GM13976 (cell line): Measurements from ENCODE around the gene CCT5.
"Not testable (repeated sequence)": the region's sequence is repeated elsewhere in the genome, so short reads cannot be mapped to it uniquely, and the experiment has no call there.

Source experiments
- DNase-seq: peaks from one replicate; pipeline ENCODE4 v3.0.0; 2012; ENCODE audit warnings: low spot score
- CTCF ChIP-seq: IDR thresholded peaks from 2 replicates; pipeline ENCODE4 v1.5.1; 2012; ENCODE audit warnings: borderline replicate concordance, mild to moderate bottlenecking; ENCODE audit not compliant: insufficient read depth; ENCODE audit errors: extremely low read depth, missing control alignments, control extremely low read depth
- in situ Hi-C: fragments of 300-500 bp; cut with MboI; formaldehyde crosslinking; loops from one replicate; pipeline ENCODE4 v1.12.0; 2022; ENCODE audit warnings: low sequenced_read_pairs, mixed read lengths, inconsistent platforms; ENCODE audit not compliant: unreplicated experiment

Gene CCT5

GRCh38 chr5:10243660-10244240 lies 6.3 kb upstream of the CCT5 start:
- in situ Hi-C loops: no loop called here
- no peak for TF ChIP-seq CTCF
- no peak for DNase-seq

- DNase-seq: no peak
- TF ChIP-seq CTCF: no peak
- in situ Hi-C loops: no loop called here
Measured at GRCh38 chr5:10244342-10244944, 5.6 kb upstream of the CCT5 start.

GRCh38 chr5:10246761-10247160 lies 3.3 kb upstream of the CCT5 start:
- in situ Hi-C loops: no loop called here
- no peak for DNase-seq
- no peak for TF ChIP-seq CTCF

GRCh38 chr5:10247217-10247616 lies 2.9 kb upstream of the CCT5 start:
- in situ Hi-C loops, DNase-seq: not testable (repeated sequence)

- no peak for DNase-seq
- in situ Hi-C loops: no loop called here
- no peak for TF ChIP-seq CTCF
Measured at GRCh38 chr5:10248378-10249260, 1.5 kb upstream of the CCT5 start.

- peak; percentile 34 for DNase-seq
- in situ Hi-C loops: no loop called here
- no peak for TF ChIP-seq CTCF
Measured at GRCh38 chr5:10250806-10251276, 761 bp downstream of the CCT5 start.

- no peak for TF ChIP-seq CTCF
- DNase-seq: no peak
Measured at GRCh38 chr5:10251405-10251804, 1.3 kb downstream of the CCT5 start.

More at GRCh38 chr5:10251405-10251804, 1.3 kb downstream of the CCT5 start:
- in situ Hi-C loops: no loop called here
